NCI-H2081 (cell line): ENCODE results near the gene ANKH.
"Not testable (repeated sequence)": the region's sequence is repeated elsewhere in the genome, so short reads cannot be mapped to it uniquely, and the experiment has no call there.

Experiments used
- DNase-seq, 2 experiments: peaks; one replicate each; lab custom pipeline; 2025; lab: John Stamatoyannopoulos, UW

ANKH gene

DNA sequence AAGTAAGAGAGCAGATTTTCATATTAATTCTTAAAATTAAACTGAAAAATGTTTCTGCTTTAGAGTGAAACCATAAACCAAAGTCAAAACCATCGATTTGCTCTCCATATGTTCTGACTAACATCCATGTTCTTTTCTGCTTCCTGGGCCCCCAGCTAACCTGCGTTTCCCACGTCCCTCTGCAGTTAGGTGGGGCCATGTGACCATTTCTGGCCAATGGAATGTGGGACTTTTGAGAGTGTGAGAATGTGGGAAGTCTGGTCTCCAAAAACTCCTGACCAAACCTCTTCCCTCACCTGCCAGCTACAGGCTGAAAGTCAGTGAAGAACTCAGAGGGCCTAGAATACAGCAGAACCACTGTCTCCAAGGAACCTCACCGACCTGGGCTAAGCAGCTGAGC, 44.9 kb downstream of the ANKH start:
- DNase-seq: no peak

- no peak for DNase-seq
These were observed 45.6 kb downstream of the ANKH start for GRCh38 chr5:14825977-14826376.

DNA sequence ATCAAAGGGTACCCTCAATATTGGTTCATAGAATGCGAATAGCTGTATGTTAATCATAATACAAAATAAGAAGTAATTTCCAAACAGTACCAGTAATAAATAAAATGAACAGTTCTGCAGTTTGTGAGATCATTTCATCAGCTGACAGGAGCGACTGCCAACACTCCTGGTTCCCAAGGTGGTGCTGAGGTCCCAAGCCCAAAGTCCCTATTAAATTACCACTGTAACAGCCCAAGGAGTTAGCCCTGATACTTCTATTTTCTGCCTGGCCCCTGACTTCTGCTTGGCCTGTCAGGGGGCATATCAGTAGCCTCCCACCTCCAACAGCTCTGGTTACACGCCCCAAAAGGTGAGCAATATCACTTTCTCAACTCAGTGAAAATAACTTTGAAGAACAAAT, 47.1 kb downstream of the ANKH start:
- DNase-seq: no peak

DNA sequence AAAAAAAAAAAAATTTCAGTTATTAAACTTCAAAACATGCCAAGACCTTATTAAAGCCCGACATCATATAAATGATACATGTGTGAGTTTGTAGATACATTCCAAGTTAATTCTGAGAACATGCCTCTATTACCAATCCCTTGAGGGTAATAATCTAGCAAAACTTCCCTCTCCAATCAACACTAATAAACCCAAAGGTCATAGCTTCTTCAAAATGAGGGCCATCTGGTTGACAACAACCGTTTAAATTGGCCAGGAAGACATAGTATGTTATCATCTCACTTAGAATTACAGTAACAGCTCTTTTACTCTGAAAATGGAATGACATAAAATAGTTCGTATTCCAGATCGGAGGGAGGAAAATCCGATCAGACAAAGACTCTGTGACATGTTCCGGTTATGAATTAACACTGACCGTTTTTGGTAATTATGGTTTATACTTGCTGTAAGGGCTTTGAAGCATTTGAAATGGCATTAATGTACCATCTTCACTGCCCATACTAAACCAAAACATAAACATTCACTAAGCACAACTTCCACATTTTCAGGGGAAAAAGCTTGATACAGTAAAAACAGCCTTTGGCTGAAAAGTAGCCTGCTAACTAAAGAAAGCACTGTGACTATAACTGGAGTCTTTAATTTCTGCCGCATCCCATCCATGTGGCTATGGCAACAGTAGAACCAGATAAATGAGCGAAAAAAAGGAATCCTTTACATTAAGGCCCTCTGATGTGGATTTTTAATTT, 50.3 kb downstream of the ANKH start:
- no peak for DNase-seq

DNA sequence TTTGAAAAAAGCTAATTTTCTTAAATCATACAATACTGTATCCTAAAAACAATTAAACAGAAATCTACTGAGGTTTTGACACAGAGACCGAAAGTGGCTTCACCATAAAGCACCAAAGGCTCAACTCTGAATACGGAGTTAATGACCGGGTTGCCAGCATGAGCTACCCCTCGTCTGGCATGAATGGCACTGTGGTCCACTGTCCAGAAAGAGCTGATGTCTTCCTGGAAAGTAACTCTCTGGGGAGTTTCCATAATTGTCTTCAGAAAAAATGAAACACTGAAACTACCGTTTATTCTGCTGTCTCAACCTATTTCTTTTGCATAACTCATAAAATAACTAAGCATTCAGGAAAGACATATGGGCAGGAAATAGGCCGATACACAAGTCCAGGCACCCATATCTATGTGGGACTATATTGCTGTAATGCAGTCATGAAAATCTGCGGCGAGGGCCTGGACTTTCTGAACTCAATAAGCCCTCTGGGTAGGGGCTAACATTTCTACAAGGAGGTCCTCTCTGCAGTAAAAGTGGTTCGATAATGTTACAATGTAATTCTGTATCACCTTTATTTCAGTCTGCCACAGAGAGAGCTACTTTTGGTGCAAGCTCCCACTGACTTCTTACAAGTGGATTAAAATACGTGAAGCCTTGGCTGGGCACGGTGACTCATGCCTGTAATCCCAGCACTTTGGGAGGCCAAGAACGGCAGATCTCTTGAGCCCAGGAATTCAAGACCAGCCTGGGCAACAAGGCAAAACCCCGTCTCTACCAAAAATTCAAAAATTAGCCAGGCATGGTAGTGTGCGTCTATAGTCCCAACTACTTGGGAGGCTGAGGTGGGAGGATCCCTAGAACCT, 52.4 kb downstream of the ANKH start:
- DNase-seq: no peak

GRCh38 chr5:14817762-14818136, 53.8 kb downstream of the ANKH start:
- not testable (repeated sequence) for DNase-seq

GRCh38 chr5:14816999-14817761, 54.4 kb downstream of the ANKH start:
- no peak for DNase-seq

DNA sequence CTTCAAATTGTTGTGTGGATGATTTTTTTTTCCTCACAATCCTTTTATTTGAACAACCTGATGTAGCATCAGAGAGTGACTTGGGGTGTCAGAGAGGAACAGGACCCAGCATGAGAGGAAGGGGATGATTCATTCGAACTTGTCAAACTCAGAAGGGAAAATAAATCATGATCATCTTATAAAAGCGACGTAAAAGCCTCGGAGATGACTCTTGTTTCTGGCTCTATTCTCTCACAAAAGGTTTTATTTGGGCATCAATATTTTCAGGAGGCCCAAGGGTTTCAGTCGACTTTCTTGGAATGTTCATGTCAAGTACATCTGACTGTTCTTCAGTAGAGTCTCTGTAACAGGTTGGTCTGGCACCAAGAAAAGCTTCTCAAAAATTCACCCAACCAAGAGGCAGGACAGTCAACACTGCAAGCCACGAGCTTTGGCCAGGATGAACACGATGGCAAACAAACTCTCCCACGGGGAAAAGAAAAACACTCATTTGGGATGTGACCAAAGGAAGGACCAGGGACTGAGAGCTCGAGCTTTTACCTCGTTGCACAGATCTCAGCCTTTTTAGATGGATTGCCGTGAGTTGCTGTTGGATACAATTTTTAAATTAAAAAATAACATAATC, 55.1 kb downstream of the ANKH start:
- DNase-seq: no peak

DNA sequence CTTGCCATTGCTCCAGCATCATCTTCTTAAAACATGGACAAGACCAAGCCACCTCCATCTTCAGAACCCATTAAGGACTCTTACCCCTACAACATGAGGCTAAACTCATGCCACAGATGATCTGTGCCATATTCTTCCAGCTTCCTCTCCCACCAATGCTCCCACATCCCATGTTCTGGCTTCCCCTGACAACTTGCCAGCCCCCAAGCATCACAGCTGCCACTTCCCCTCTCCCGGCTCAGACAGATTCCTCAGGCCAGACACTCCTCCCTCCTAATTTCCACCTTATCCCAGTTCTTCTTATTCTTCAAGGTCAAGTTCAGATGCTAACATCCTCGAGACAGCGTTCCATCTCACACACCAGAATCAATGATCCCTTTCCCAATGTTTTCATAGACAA, 57.8 kb downstream of the ANKH start:
- no peak for DNase-seq

DNA sequence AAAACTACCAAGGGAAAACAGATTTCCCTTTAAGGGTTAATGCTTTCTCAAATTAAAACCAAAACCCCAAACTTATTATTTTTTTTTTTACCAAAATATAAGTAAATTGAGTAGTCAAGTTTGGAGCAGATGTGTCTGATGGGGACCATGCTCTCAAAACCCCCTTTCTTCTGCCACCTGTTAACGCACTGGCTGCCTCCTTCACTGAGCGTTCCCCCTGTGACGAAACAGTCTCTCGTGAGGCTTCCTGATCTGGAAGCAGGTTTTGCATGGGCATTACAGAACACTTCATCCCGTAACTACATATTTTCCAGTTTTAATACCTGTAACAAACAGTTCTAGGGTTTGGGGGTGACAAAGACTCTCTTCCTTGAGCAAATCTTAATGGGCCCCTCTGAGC, 59.4 kb downstream of the ANKH start:
- DNase-seq: no peak

- no peak for DNase-seq
These were observed 60.5 kb downstream of the ANKH start for GRCh38 chr5:14810928-14811572.

DNA sequence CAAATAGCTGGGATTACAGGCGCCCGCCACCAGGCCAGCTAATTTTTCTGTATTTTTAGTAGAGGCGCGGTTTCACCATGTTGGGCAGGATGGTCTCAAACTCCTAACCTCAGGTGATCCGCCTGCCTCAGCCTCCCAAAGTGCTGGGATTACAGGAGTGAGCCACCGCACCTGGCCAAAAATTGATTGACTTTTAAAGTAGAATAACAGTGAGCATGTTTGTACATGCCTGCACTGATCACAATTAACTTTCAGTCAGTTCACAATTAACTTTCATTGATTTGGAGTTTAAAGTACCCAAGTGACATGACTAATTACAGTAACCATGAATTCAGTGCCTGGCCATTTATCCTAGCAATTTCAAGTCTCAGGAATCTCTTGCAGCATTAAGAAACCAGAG, 61.3 kb downstream of the ANKH start:
- no peak for DNase-seq

DNA sequence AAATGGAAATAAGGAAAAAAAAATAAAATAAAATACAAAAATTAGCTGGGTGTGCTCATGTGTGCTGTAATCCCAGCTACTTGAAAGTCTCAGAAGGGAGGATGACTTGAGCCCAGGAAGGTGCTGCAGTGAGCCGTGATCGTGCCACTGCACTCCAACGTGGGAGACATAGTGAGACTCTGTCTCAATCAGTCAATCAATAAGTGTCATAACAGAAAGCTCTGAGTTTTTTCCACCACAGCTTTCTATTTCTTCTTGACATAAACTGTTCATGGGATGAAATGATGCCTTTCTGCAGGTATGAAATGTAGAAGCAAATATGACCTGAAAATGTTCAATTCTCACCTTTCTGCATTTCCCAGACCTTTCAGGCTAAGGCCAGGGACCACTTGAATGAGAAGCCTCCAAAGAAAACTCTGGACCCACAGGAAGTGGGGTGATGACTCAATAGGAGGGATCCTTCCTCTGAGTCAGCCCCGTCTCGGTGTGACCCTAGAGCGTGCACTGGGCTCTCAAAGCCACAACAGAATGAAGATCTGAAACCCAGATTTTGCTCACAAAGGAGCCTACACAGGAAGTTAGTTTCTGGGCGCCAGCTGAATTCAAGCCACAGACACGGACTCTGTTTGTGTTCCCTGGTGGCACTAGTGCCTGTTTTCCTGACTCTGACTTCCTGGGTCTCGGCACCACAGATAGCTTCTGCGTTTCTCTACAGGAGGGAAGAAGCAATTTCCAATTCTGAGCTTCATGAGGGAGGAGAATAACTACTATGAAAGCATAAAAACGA, 62.0 kb downstream of the ANKH start:
- no peak for DNase-seq

DNA sequence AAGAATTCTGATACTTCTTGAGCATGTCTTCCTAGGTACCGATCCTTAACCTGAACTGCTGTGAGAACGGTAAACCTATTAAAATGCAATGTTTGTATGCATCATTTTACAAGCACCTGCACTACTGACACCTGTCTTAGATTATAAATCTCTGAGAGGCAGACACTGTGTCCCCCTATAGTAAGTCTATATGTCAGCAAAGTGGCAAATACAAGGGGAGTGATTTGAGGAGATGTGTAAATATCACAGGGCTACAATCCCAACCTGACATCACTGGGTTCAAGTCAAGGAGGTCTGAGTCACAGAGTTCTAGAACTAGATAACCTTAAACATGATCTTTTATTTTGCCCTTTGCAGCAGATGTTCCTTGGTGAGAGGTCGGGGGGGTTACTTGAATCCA, 64.1 kb downstream of the ANKH start:
- no peak for DNase-seq

GRCh38 chr5:14806456-14806855, 65.1 kb downstream of the ANKH start:
- no peak for DNase-seq

GRCh38 chr5:14802541-14802940, 69.0 kb downstream of the ANKH start:
- no peak for DNase-seq

GRCh38 chr5:14801792-14802191, 69.8 kb downstream of the ANKH start:
- DNase-seq: peak in 1 of 2 experiments; percentile 32

DNA sequence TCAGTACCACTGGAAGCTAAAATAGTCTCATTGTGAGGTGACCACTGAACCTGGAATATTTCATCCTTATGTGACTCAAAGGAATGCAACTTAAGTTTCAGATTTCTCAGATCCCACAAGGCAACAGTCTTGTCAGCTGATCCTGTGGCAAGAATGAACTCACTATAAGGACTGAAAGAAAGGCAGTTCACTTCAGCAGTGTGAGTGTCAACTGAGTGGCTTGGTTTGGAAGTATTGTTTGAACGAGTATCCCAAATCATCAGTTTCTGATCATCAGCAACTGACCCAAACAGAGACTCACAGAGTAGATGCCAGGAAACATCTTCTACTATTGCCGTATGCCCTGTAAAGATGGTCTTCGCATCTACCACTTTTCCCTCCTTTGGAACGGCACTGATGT, 74.2 kb downstream of the ANKH start:
- not testable (repeated sequence) for DNase-seq

DNA sequence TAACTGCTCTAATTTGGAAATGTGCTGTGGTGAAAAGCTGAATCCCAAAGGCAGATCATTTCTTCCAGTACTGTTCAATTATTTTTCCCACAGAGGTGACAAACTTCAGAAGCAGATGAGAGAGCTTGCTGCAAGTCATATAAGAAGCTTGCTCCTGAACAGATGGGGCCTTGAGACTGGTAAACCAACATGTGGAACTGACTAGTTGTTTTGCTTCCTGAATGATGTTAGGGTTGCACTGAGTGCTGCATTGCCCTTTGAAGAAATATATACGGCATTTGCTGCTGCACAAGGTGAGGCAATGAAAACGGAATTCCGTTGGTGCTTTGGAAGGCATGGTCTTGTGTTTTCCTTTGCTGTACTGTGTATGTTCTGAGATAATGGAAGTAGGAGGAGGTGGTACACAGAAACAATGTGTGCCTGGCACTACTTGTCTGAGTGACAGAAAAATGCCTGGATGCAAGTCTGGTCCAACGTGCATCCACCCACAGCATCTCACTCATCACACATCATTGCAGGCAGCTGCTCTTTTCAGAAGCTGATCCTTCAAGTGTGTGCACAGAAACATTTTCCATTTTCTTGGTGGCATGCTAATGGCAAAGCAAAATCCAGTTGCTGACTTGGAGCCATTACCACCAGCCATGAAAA, 76.9 kb downstream of the ANKH start:
- no peak for DNase-seq

DNA sequence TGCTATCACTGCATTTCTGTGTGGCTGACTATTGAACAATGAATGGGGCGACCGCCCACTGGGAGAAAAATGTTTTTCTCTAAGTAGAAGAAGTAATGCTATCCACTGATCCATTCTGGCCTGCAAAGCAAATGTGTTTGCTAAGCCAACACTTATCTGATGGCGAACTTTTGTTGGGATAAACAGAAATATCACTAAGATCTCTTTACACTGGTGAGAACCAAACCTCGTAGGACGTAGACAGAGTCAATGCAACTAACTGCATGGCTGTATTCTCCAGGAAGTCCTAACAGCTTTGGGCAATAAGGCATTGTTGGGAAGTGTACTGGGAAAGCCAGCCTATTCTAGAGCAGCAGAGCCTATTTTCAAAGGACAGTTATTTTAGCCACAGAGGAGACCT, 77.7 kb downstream of the ANKH start:
- DNase-seq: no peak
